HEK293 (cell line): ENCODE results near the gene NDST3.

Source experiments
- GLIS2 ChIP-seq: fragments of 450-650 bp; formaldehyde crosslinking; IDR thresholded peaks from 2 replicates; pipeline ENCODE4 v1.5.1; 2016; ENCODE audit warnings: missing biosample characterization, missing genetic modification characterization
- HOXA7 ChIP-seq: sonication (generic); formaldehyde crosslinking; IDR thresholded peaks from 2 replicates; pipeline ENCODE4 v1.8.1; 2022; ENCODE audit warnings: missing genetic modification reagents, borderline replicate concordance
- KLF16 ChIP-seq: fragments of 450-650 bp; formaldehyde crosslinking; IDR thresholded peaks from 2 replicates; pipeline ENCODE4 v1.5.1; 2017; ENCODE audit warnings: missing biosample characterization, missing genetic modification characterization
- REPIN1 ChIP-seq: fragments of 450-650 bp; formaldehyde crosslinking; IDR thresholded peaks from 2 replicates; pipeline ENCODE4 v1.5.1; 2017; ENCODE audit warnings: missing biosample characterization, missing genetic modification characterization, low read depth
- SCRT1 ChIP-seq: fragments of 450-650 bp; formaldehyde crosslinking; IDR thresholded peaks from 2 replicates; pipeline ENCODE4 v1.5.1; 2016; ENCODE audit warnings: missing biosample characterization, missing genetic modification characterization, borderline replicate concordance
- SP2 ChIP-seq: fragments of 450-650 bp; formaldehyde crosslinking; IDR thresholded peaks from 2 replicates; pipeline ENCODE4 v1.5.1; 2016; ENCODE audit warnings: missing biosample characterization, missing genetic modification characterization
- TRIM28 ChIP-seq: IDR thresholded peaks from 2 replicates; pipeline ENCODE4 v1.6.1; 2011; ENCODE audit warnings: low read length, control low read depth, borderline replicate concordance
- ZBTB1 ChIP-seq: fragments of 450-650 bp; formaldehyde crosslinking; IDR thresholded peaks from 2 replicates; pipeline ENCODE4 v1.5.1; 2016; ENCODE audit warnings: missing biosample characterization, missing genetic modification characterization
- ZBTB17 ChIP-seq: fragments of 450-650 bp; formaldehyde crosslinking; IDR thresholded peaks from 2 replicates; pipeline ENCODE4 v1.5.1; 2016; ENCODE audit warnings: missing biosample characterization, missing genetic modification characterization
- ZEB2 ChIP-seq: fragments of 450-650 bp; formaldehyde crosslinking; IDR thresholded peaks from 2 replicates; pipeline ENCODE4 v1.5.1; 2016; ENCODE audit warnings: missing biosample characterization, missing genetic modification characterization
- ZNF121 ChIP-seq: fragments of 450-650 bp; formaldehyde crosslinking; IDR thresholded peaks from 2 replicates; pipeline ENCODE4 v1.5.1; 2016; ENCODE audit warnings: missing biosample characterization, missing genetic modification characterization
- ZNF248 ChIP-seq: fragments of 450-650 bp; formaldehyde crosslinking; IDR thresholded peaks from 2 replicates; pipeline ENCODE4 v1.5.1; 2017; ENCODE audit warnings: missing biosample characterization, missing genetic modification characterization
- ZNF266 ChIP-seq: fragments of 450-650 bp; formaldehyde crosslinking; IDR thresholded peaks from 2 replicates; pipeline ENCODE4 v1.5.1; 2016; ENCODE audit warnings: missing biosample characterization, missing genetic modification characterization, low read depth
- ZNF391 ChIP-seq: fragments of 450-650 bp; formaldehyde crosslinking; IDR thresholded peaks from 2 replicates; pipeline ENCODE4 v1.5.1; 2016; ENCODE audit warnings: low read depth, missing biosample characterization, missing genetic modification characterization, borderline replicate concordance
- ZNF473 ChIP-seq: fragments of 450-650 bp; formaldehyde crosslinking; IDR thresholded peaks from 2 replicates; pipeline ENCODE4 v1.5.1; 2017; ENCODE audit warnings: missing biosample characterization, missing genetic modification characterization
- ZNF501 ChIP-seq: fragments of 450-650 bp; formaldehyde crosslinking; IDR thresholded peaks from 2 replicates; pipeline ENCODE4 v1.5.1; 2016; ENCODE audit warnings: missing biosample characterization, missing genetic modification characterization
- ZNF529 ChIP-seq: fragments of 450-650 bp; formaldehyde crosslinking; IDR thresholded peaks from 2 replicates; pipeline ENCODE4 v1.5.1; 2017; ENCODE audit warnings: missing genetic modification characterization, missing biosample characterization; ENCODE audit not compliant: insufficient replicate concordance
- ZNF544 ChIP-seq: fragments of 450-650 bp; formaldehyde crosslinking; IDR thresholded peaks from 2 replicates; pipeline ENCODE4 v1.5.0; 2017; ENCODE audit warnings: missing biosample characterization, missing genetic modification characterization
- ZNF621 ChIP-seq: fragments of 450-650 bp; formaldehyde crosslinking; IDR thresholded peaks from 2 replicates; pipeline ENCODE4 v1.5.1; 2017; ENCODE audit warnings: missing biosample characterization, missing genetic modification characterization
- ZNF624 ChIP-seq: fragments of 450-650 bp; formaldehyde crosslinking; IDR thresholded peaks from 2 replicates; pipeline ENCODE4 v1.5.1; 2017; ENCODE audit warnings: missing biosample characterization, missing genetic modification characterization
- ZNF660 ChIP-seq: fragments of 450-650 bp; IDR thresholded peaks from 2 replicates; pipeline ENCODE4 v1.5.1; 2018; ENCODE audit warnings: missing biosample characterization, mild to moderate bottlenecking, missing genetic modification characterization
- ZNF677 ChIP-seq: fragments of 450-650 bp; IDR thresholded peaks from 2 replicates; pipeline ENCODE4 v1.5.0; 2018; ENCODE audit warnings: missing biosample characterization, mild to moderate bottlenecking, missing genetic modification characterization, moderate library complexity
- ZNF707 ChIP-seq: fragments of 450-650 bp; formaldehyde crosslinking; IDR thresholded peaks from 2 replicates; pipeline ENCODE4 v1.5.1; 2016; ENCODE audit warnings: missing biosample characterization, missing genetic modification characterization
- ZNF777 ChIP-seq: fragments of 450-650 bp; formaldehyde crosslinking; IDR thresholded peaks from 2 replicates; pipeline ENCODE4 v1.5.1; 2017; ENCODE audit warnings: missing biosample characterization, missing genetic modification characterization, borderline replicate concordance
- ZNF785 ChIP-seq: fragments of 450-650 bp; formaldehyde crosslinking; IDR thresholded peaks from 2 replicates; pipeline ENCODE4 v1.5.1; 2016; ENCODE audit warnings: missing biosample characterization, missing genetic modification characterization
- ZXDB ChIP-seq: fragments of 450-650 bp; formaldehyde crosslinking; IDR thresholded peaks from 2 replicates; pipeline ENCODE4 v1.5.1; 2016; ENCODE audit warnings: missing biosample characterization, missing genetic modification characterization
- TF ChIP-seq, protein P1 (sequence below): fragments of 450-650 bp; formaldehyde crosslinking; IDR thresholded peaks from 2 replicates; pipeline ENCODE4 v1.5.1; 2016; ENCODE audit warnings: missing biosample characterization, missing genetic modification characterization
- TF ChIP-seq, protein P2 (sequence below): fragments of 450-650 bp; formaldehyde crosslinking; IDR thresholded peaks from 2 replicates; pipeline ENCODE4 v1.5.1; 2016; ENCODE audit warnings: missing biosample characterization, missing genetic modification characterization
- TF ChIP-seq, protein P3 (sequence below): IDR thresholded peaks from 2 replicates; pipeline ENCODE4 v1.6.1; 2011; ENCODE audit warnings: mild to moderate bottlenecking, low read depth, low read length, borderline replicate concordance
- TF ChIP-seq, protein P4 (sequence below): sonication (generic); formaldehyde crosslinking; IDR thresholded peaks from 2 replicates; pipeline ENCODE4 v1.8.1; 2022; ENCODE audit warnings: mild to moderate bottlenecking, moderate library complexity, missing genetic modification reagents
- TF ChIP-seq, protein P5 (sequence below): fragments of 450-650 bp; formaldehyde crosslinking; IDR thresholded peaks from 2 replicates; pipeline ENCODE4 v1.5.1; 2016; ENCODE audit warnings: missing biosample characterization, missing genetic modification characterization

NDST3 gene

DNA sequence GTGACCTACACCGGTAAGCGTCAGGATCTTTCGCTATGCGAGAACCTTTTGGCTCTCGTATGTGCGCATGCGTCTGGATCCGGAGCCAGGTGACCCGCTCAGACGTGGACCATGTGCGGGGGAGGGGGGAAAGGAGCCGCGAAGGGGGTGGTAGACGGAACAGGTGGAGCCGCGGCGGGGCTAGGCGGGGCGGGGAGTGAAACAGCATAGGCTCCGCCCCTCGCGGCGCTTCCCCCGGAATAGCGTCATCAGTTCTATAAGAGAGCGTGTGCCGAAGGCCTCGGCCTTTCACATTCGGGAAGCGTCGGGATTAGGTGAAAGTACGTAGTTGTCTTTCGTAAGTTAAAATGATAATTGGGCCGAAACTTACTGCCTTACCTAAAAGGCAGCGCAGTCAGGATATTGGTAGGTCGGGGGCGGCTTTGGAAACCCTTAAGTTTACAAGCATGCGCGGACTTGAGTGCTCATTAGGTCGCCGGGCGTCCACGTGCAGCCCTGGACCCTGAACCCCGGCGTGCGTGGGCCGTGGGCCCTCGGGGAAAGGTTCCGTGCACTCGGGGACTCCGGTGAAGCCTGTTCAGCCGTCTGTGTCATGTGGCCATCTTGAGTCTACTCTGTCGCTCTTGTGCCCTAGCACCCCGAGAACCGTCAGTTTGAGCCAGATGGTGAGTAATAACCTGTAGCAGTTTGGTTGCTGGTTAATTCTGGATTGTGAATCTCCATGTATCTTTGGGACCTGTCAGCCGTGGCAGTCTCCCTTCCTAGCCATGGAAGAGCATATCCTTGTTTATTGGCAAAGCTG lies 244.4 kb downstream of the NDST3 start (continued):
- no peak for TF ChIP-seq ZNF777 (tag by site-specific recombination)
- no peak for TF ChIP-seq ZNF473
- TF ChIP-seq TRIM28, result peak; percentile 50; the same call in 1 of the 2 replicates
- TF ChIP-seq ZNF677 (tag by site-specific recombination), result no peak
- TF ChIP-seq ZNF707 (tag by site-specific recombination), result no peak
- TF ChIP-seq, protein P1, sequence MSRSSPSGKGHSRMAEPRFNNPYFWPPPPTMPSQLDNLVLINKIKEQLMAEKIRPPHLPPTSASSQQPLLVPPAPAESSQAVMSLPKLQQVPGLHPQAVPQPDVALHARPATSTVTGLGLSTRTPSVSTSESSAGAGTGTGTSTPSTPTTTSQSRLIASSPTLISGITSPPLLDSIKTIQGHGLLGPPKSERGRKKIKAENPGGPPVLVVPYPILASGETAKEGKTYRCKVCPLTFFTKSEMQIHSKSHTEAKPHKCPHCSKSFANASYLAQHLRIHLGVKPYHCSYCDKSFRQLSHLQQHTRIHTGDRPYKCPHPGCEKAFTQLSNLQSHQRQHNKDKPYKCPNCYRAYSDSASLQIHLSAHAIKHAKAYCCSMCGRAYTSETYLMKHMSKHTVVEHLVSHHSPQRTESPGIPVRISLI, result no peak
- TF ChIP-seq, protein P2, sequence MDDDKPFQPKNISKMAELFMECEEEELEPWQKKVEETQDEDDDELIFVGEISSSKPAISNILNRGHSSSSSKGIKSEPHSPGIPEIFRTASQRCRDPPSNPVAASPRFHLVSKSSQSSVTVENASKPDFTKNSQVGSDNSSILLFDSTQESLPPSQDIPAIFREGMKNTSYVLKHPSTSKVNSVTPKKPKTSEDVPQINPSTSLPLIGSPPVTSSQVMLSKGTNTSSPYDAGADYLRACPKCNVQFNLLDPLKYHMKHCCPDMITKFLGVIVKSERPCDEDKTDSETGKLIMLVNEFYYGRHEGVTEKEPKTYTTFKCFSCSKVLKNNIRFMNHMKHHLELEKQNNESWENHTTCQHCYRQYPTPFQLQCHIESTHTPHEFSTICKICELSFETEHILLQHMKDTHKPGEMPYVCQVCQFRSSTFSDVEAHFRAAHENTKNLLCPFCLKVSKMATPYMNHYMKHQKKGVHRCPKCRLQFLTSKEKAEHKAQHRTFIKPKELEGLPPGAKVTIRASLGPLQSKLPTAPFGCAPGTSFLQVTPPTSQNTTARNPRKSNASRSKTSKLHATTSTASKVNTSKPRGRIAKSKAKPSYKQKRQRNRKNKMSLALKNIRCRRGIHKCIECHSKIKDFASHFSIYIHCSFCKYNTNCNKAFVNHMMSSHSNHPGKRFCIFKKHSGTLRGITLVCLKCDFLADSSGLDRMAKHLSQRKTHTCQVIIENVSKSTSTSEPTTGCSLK (tag by site-specific recombination), result no peak
- TF ChIP-seq, protein P3, sequence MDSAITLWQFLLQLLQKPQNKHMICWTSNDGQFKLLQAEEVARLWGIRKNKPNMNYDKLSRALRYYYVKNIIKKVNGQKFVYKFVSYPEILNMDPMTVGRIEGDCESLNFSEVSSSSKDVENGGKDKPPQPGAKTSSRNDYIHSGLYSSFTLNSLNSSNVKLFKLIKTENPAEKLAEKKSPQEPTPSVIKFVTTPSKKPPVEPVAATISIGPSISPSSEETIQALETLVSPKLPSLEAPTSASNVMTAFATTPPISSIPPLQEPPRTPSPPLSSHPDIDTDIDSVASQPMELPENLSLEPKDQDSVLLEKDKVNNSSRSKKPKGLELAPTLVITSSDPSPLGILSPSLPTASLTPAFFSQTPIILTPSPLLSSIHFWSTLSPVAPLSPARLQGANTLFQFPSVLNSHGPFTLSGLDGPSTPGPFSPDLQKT, result no peak
- no peak for TF ChIP-seq REPIN1 (tag by site-specific recombination)
- TF ChIP-seq ZNF544, result no peak
- no peak for TF ChIP-seq ZNF248 (tag by site-specific recombination)
- no peak for TF ChIP-seq HOXA7
- peak; percentile 87 for TF ChIP-seq SP2 (tag by site-specific recombination)
- TF ChIP-seq ZEB2 (tag by site-specific recombination), result peak; percentile 92
- TF ChIP-seq ZNF624 (tag by site-specific recombination), result no peak
- TF ChIP-seq ZBTB17 (tag by site-specific recombination), result no peak
- no peak for TF ChIP-seq ZNF121 (tag by site-specific recombination)
- no peak for TF ChIP-seq ZNF621 (tag by site-specific recombination)
- peak; percentile 79 for TF ChIP-seq ZNF660 (tag by site-specific recombination)
- peak; percentile 67 for TF ChIP-seq ZXDB
- TF ChIP-seq ZNF785, result no peak
- peak; percentile 19; the same call in 1 of the 2 replicates for TF ChIP-seq SCRT1 (tag by site-specific recombination)
- no peak for TF ChIP-seq ZNF266
- TF ChIP-seq ZBTB1 (tag by site-specific recombination), result no peak
- peak; percentile 53; the same call in 1 of the 2 replicates for TF ChIP-seq ZNF501 (tag by site-specific recombination)
- peak; percentile 74 for TF ChIP-seq GLIS2 (tag by site-specific recombination)
- TF ChIP-seq, protein P4, sequence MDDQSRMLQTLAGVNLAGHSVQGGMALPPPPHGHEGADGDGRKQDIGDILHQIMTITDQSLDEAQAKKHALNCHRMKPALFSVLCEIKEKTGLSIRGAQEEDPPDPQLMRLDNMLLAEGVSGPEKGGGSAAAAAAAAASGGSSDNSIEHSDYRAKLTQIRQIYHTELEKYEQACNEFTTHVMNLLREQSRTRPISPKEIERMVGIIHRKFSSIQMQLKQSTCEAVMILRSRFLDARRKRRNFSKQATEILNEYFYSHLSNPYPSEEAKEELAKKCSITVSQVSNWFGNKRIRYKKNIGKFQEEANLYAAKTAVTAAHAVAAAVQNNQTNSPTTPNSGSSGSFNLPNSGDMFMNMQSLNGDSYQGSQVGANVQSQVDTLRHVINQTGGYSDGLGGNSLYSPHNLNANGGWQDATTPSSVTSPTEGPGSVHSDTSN (CRISPR knock-in tag), result no peak
- TF ChIP-seq KLF16 (tag by site-specific recombination), result peak; percentile 59; the same call in 1 of the 2 replicates
- TF ChIP-seq, protein P5, sequence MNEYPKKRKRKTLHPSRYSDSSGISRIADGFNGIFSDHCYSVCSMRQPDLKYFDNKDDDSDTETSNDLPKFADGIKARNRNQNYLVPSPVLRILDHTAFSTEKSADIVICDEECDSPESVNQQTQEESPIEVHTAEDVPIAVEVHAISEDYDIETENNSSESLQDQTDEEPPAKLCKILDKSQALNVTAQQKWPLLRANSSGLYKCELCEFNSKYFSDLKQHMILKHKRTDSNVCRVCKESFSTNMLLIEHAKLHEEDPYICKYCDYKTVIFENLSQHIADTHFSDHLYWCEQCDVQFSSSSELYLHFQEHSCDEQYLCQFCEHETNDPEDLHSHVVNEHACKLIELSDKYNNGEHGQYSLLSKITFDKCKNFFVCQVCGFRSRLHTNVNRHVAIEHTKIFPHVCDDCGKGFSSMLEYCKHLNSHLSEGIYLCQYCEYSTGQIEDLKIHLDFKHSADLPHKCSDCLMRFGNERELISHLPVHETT, result no peak
- no peak for TF ChIP-seq ZNF529
- TF ChIP-seq ZNF391 (tag by site-specific recombination), result no peak
